ENCODE data around the gene AFF4.
A peak's percentile ranks its signal among the peaks of the same experiment; 100 is the strongest.
"Not testable (repeated sequence)": the region's sequence is repeated elsewhere in the genome, so short reads cannot be mapped to it uniquely, and the experiment has no call there.

Gene AFF4

DNA sequence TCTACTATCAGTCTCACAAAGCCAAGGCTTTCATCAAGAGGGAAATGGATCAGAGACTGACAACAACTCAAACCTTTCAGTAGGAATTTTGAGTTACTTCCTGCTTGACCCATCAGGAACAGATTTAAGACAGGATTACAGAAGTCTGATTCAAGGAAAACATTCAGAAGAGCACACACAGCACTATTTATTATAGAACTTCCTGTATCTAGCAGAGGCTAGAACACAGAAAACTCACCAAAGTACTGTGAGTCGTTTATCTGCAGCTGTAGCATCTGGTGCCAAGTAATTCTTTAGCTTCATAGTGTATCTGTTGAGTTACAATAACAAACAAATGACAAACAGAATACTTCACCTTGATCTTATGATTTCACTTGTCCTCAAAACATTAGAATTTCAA, 76.2 kb downstream of the AFF4 start:
- no peak for DNase-seq

DNA sequence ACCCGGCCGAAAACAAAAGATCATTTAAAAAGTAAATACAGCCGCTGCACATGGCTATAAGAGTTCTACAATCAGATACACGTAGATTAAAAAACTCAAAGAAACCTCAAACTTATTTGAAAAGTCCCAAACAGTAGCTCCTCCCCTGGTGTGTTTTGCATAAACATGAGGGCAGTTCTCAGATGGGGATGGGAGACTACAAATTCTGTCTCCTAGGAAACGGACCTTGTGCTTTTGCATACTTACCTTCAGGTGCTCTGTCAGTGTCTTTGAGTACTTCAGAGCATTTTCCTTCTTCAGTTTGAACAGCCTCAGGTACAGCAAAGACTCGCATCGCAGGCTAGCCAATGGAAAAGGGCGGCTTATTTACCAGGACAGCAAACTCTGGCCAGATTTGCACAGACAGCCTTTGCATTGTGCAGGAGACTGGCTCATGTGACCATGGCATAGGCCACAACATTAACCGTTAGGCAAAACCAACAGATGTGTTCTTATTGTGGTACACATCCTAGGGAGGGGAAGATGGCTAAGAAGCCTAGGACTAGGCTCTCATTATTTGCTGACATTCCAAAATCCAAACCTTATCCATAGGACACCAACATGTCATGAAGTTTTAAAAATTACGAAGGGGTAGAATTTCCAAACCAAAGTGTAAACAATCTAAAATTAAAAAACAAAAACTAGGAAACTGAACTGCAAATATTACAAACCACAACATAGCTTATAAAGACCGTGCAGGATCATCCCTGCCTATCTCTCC, 77.2 kb downstream of the AFF4 start:
- no peak for DNase-seq

DNA sequence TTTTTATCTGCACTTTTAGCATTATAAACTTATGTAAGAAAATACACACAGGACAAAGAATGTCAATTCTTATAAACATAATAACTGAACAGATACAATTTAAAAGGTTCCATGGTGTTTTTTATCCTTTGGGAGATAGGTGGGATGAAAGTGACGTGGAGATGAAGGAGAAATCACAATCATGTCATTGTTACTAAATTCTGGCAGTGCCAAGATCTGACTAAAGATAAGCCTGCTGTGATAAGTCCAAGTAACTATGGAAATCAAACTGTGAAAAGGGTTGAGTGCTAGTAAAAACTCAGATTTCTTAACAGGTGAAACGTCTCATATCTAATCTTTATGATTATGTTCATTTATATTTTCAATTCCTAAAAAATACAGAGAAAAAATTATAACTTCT, 78.9 kb downstream of the AFF4 start:
- DNase-seq = no peak

DNA sequence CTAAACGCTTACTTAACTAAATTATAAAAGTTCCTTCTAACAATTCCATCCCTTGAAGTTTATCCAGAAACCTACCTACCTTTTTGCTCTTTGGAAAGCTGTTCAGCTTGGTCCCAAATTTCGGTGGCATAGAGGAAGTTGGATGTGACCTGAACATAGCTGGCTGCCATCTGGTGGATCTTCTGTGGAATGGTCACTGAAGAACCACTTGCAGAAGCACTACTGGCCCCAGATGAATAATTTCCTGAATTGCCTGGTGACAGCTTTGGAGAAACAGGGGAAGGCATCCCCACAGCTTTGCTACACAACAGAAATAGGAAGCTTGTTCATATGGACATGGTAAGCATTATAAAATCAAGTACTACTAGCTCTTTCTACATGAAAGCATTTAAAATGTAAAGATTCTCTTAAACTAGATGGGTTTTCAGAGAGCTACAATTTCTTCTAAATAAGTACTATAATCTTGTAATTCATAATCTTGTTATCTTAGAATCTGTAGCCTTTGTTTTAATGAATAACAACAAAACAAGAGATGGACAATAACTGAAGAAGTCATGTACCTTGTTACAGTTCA, 80.1 kb downstream of the AFF4 start:
- DNase-seq = no peak

DNA sequence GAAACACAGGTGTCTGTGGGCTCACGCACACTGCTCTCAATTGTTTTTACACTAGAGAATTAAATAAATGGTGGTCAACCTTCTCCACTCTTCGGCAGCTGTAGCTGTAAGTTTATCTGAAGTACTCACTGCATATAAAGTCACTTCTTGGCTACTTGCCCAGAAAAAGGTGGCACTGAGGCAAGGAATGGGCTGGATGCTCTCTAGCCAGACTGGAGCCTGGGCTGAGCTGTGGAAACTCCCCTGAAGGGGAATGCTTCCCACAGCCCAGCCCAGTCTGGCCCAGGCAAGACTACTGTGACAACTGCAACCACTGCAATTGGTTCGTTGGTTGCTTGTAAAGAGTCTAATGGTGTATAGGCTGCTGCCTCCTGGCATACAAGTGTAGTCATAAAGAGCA, 85.5 kb downstream of the AFF4 start:
- no peak for DNase-seq

DNA sequence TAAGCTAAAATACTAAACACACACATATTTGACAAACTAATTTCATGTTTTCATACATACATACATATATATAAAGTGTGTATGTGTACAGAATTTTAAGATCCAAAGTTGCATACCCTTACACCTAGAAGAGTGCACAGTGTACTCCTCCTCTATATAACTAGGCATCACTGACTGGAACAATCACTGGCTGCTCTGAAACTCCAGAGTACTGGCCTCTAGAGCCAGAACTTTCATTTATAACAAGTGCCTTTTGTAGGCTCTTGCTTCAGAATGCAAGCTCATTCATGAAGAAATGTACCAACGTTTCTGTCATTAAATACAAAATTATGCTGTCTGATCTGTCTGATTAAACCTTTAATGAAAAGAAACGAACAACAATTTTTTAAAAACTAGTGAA, 86.0 kb downstream of the AFF4 start:
- DNase-seq = no peak

DNA sequence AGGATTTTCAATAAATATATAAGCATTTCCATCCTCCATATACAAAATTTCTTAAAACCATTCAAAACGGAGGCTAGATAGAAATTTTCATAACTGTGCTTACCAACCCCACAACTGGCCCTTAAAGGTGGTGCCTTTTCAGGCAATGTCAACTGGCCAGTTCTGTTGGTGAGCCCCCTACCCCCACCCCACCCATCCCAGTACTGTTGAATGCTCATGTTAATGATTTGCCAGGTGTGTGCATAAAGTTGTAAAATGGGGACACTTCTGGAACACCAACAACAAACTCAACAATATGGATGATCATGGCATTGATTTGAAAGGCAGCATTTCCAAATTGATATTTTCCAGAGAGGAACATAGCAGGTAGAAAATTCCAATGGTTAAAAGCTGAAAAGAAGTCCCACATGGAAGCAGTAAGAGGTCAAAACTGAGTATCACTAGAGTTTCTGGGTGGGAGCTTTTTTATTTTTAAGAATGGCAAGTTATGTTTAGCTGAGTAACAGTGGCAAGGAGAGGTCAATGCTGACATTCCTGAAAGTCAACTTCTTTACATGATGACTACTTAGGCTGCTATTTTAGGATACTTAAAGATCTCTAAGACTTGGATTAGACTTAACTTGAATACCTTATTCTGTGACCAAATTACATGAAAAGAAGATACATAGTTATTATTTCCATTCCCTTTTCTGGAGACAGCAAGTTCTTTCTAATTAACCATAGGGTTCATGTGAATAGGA, 87.2 kb downstream of the AFF4 start:
- DNase-seq = no peak

DNA sequence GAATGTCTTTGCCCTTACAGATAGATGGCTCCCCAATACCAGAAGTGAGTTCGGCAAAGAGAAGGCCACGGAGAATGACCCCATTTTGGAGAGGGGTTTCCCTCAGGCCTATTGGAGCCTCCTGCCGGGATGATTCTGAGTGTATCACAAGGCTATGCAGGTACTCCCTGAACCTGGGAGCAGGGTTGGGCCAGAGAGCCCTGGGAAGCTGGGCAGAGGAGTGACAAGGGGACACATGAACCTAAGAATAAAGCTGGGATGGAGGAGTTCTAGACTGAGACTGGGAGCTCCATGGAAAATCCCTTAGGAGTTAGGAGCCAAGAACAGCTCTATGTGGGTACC, 89.5 kb downstream of the AFF4 start:
- no peak for DNase-seq

DNA sequence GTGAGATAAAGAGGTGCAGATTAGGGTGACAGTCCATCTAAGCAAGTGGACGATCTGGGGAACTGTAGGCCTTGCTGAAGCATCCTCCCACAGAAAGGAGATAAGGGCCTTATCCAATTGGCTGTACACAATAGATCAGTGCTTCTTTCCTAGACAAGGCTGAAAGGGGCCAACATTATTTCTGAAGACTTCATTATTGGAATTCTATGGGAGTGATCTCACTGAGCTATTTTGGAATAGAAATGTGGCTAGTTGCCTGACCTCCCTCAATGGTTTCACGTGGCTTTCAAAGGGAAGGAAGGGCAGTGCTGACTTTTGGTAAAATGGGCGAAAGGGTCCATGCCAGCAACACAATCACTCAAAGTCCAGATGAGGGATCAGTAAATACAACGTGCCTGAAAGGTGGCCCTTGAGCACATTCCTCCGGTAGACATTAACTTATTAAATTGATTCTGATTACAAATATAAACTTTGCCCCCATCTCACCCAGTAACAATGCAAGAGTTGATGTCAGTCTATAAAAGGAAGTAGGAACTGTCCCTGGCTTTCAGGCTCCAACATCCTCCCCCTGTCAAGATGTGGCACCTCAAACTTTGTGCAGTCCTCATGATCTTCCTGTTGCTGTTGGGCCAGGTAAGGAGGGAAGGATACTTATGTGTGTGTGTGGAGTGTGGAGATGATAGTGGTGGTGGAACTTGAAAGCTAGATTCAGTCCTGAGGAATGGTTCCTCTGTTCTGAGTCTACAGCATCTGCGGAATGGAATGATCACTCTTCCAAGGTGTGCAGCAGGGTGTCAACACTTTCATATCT, 90.1 kb downstream of the AFF4 start, which contains the start of gene LEAP2:
TSS of gene LEAP2 (plus strand) at position 550 of the 811 bp plus-strand sequence. CDS start at position 577, 27 bp downstream.
- DNase-seq = no peak

DNA sequence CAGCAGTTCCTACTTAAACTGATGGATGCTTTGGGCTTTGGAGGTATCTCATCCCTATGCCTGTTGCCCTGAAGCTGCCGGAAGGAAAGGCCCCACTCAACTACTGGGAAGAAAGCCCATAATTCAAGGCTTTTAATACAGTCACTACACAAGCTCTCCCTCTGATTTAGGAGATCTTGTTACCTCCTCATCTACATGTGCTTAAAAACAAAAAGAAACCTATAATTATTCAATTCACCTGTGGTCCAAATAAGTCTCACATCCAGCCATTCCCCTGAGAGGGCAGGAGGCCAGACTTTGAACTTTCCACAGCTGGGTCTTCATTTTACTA, 90.7 kb downstream of the AFF4 start:
- no peak for DNase-seq

DNA sequence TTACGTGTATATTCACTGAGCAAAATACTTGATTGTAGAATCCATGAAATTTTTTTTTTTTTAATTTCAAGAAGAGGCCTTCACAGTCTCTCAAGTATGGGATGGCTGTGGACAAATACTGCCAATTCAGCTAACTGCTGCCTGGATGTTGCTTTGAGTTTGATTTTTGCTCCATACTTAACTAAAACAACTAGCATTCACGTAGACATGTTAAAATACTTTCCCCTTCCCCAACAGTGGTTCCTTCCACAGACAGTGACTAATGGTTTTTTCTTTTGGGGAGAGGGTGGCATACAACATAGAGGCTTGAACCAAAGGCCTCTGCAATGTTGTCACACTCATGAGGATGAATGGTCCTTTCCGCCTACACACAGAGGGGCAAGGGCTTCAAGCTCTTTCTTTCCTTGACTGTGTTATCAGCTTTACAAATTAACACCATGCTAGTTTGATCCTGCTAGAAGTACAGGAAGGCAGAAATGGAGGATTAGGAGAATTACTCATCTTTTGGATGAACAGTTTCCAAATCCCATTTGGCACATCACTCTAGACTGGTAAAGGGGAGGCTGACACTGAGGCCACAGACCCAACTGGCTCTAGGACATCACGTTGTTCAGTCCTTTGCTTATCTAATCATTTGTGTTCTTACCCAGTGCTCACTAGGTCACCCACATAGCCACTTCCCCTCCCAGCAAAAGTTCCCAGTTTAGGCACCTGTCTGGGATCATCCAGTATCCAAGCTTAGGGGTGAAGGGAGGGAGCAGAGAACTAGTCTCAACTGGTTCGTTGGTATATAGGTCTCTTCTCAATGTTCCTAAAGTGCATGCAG, 91.8 kb downstream of the AFF4 start:
- DNase-seq = no peak

DNA sequence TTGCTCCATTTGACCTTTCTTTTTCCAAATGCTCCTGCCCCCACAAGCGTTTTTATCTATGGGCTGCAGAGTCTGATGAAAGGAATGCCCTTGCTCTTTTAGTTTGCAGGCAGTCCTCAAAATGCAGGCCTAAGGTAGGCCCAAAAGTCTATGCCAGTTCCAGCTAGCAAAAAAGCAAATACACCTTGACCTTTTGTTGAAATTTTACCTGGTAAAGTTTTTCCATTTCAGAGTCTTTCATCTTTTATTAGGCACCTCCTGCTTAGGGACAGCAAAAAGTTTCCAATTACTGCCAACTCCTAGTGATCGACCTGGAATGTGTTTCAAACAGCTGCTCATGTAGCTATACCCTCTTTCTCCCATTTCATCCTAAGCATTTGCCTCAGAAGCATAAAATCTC, 92.6 kb downstream of the AFF4 start:
- DNase-seq = no peak

DNA sequence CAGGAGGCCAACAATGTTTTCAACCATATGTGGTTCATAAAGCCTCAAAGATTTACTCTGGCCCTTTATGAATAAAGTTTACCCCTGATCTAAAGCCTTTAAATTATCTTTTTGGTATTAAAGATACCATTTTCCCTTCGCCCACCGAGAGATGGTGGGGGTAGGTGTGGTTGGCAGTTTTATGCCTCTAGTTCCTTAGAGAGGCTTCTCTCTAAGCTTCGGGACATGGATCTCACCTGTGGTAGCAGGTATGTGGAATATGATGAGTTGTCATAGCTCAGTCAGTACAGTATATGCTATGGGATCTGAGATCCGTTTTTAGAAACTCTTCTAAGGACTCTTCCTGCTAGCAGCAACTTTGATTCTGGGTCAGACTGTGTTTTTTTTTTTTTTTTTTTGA, 94.7 kb downstream of the AFF4 start:
- DNase-seq = no peak

DNA sequence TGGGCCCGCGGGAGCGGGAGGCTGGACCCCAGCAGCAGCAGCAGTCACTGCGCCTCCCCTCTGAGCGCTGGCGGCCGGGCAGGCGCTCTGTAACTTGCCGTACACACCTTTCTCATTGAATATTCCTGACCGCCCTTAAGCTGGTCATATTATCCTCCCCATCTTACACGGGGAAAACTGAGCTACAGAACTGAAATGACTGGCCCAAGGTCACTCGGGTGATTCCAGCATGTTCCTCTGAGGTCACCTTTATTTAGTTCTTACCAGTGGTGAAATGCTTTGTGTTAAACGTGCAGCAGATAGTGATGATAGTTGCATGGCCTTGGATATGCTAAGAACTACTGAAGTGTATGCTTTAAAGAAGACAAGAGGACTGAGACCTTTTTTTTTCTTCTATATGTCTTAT, 96.4 kb downstream of the AFF4 start:
- no peak for DNase-seq

DNA sequence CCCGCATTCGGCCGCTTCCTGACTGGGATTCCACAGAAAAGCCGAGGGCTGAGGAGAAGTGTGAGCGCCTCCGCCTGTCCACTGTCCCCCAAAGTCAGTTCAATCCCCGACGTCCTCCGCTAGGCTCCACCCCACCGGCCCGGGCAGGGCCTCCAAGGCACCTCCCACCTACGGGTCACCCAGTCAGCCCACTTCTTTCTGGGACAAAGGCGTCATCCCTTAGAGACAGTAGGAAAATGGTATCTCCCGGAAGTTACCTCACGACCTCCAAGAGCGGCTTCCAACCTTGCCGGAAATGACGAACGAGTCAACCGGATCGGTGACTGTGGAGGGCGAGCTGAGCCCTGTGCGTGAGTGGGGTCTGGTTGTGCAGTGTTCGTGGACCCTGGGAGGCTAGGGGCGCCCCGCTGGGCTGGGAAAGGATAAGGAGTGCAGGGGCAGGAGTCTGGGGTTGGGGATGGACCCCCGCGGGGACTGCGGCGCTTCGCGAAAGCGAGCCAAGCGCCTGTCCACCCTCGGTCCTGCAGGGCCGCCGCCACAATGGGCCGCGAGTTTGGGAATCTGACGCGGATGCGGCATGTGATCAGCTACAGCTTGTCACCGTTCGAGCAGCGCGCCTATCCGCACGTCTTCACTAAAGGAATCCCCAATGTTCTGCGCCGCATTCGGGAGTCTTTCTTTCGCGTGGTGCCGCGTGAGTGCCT, 96.9 kb downstream of the AFF4 start, which contains the start of the genes GDF9 and UQCRQ:
TSS of gene GDF9 (minus strand) at position 128 of the 704 bp plus-strand sequence. CDS start 1,936 bp downstream, outside the sequence.
TSS of gene UQCRQ (plus strand) at position 301 of the 704 bp plus-strand sequence. CDS start at position 541, 240 bp downstream.
- peak; percentile 94 for DNase-seq

DNA sequence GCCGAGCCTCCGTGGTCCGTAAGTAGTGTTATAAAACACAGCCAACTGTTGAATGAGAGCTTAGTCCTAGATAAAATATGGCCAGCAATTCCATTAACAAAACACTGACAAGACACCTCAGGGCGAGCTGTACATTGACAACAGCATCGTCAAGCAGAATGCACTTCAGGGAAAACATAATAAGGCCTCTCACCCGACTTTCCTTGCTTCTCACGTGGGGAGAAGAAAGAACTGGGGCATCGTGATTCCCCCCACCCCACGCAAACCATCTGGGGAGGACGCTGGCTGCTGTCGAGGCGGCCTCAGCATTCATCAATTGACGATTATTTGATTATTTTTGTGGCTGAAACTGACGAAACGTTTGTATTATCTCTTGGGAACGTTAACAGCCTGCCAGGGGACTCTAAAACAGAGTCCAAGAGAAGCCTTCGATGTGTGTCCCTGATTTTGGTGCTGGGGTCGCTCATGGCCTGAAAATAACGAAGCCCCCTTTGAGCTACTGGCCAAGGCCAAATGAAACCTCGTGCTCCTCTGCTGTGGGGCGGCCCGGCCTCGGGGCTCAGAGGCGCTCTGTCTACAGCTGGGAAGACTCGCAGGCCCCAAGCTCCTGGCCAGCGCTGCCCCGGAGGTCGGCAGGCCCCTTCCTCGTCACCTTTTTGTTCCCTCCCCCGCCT, 97.6 kb downstream of the AFF4 start:
- no peak for DNase-seq

DNA sequence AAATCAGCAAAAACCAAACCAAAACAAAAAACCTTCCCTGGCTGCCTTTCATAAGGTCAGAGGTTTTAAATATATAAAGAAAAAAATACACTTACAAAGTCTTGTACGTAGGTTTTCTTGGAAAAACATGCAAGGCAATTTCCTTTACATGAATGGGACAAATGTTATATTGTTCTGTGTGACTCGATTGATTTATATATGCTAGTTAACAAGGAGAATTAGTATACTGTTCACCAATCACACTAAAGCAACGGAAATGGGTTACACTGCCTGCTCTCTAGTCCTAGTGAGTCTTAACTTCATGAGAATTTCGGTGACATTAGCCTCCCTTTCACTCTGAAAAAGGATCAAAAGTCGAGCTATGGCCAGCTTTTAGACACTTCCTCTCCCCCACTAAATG, 102.7 kb downstream of the AFF4 start:
- no peak for DNase-seq

DNA sequence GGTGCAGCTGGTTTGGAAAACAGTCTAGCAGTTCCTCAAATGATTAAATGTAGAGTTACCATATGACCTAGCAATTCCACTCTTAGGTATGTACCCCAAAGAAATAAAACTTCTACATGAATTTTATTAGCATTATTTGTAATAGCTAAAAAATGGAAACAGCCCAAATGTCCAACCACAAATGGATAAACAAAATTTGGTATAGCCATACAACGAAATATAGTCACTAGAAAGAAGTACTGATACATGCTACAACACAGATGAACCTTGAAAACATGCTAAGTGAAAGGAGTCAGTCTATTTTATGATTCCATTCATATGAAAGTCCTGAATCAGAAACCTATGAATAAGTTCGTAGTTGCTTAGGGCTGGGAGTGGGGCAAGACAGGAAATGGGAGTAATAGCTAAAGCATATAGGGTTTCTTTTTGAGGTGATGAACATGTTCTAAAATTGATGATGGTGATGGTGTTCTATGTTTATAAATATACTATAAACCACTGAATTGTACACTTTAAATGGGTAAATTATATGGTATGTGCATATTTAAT, 103.5 kb downstream of the AFF4 start:
- no peak for DNase-seq

DNA sequence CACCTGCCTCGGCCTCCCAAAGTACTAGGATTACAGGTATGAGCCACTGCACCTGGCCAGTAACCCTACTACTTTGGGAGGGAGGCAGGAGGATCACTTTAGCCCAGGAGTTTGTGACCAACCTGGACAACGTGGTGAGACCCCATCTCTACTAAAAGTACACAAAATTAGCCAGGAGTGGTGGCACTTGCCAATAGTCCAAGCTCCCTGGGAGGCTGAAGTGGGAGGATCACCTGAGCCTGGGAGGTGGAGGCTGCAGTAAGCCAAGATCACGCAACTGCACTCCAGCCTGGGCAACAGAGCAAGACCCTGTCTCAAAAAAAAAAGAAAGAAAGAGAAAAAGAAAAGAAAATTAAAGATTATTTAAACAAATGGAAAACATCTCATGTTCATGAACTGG, 107.4 kb downstream of the AFF4 start:
- DNase-seq = no peak

DNA sequence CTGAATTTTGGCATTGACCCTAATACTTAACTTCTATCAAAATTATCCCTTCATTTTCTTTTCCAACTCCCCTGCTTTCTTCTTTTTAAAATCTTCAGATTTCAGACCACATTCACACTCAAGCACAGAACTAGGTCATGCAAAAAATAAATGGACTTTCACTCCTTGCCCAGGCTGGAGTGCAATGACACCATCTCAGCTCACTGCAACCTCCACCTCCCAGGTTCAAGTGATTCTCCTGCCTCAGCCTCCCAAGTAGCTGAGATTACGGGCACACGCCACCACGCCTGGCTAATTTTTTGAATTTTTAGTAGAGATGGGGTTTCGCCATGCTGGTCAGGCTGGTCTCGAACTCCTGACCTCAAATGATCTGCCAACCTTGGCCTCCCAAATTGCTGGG, 108.4 kb downstream of the AFF4 start:
- not testable (repeated sequence) for DNase-seq

DNA sequence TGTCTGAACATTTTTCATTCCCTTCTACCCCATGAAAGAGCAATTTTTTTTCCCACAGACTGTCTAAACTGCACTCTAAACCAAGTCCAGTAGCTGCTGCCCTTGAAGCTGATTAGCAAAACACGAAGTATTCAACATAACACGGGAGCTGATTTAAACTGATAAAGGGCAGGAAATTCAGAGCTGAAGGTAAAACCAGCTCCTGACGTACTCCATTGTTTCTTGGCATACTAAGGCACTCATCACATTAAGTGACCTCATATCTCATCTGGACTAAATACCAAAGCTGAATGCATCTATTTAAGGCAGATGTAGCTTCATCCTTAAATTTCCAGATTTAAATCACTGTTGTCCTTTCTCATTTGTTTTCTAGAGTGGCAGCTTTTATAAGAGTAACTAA, 109.1 kb downstream of the AFF4 start:
- no peak for DNase-seq

Measured in NCI-H1436 treated with DMSO at 0.1 percent for 48 hours (cell line).